ENCODE data around the gene SLC45A2. TPM values are rescaled to one million over a fixed set of nuclear protein-coding genes. Genes with fewer than 3 reads are reported as not detected.

SLC45A2 gene
- total RNA-seq, 1 donor from 2014 or later = not detected

DNA sequence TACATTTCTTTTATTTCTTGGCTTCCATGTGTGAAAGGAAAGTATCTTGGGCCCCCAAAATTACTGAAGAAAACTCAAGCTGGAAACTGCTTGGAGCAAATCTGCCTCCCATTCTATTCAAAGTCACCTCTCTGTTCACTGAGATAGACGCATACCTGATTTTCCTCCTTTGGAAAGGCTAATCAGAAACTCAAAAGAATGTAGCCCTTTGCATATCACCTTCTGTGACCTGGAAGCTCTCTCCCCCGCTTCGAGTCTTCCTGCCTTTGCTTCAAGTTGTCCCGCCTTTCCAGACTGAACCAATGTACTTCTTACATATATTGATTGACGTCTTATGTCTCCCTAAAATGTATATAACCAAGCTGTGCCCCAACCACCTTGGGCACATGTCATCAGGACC lies 53.4 kb downstream of the SLC45A2 start:
- TF ChIP-seq POLR2A (IDR thresholded peaks at IDR 0.05) = no peak
- TF ChIP-seq POLR2AphosphoS5 (IDR thresholded peaks at IDR 0.05; ENCODE audit: insufficient read depth in 1 of 2, low read depth in 1 of 2) = no peak
- TF ChIP-seq CTCF (IDR thresholded peaks at IDR 0.05) = no peak
- H3K27ac ChIP-seq = no peak overlapping the region
- no peaks in the 10 kb centered on the region for H3K4me1 ChIP-seq
- no peak for DNase-seq (ENCODE audit: extremely low spot score in 2 of 2)
- H3K4me3 ChIP-seq = no peak overlapping the region
- H3K27me3 ChIP-seq = no peaks in the 10 kb centered on the region
- intact Hi-C loops (cut with DNase I) = no loop called here
- no peaks in the 10 kb centered on the region for H3K9me3 ChIP-seq
- H3K36me3 ChIP-seq = no peaks in the 10 kb centered on the region

DNA sequence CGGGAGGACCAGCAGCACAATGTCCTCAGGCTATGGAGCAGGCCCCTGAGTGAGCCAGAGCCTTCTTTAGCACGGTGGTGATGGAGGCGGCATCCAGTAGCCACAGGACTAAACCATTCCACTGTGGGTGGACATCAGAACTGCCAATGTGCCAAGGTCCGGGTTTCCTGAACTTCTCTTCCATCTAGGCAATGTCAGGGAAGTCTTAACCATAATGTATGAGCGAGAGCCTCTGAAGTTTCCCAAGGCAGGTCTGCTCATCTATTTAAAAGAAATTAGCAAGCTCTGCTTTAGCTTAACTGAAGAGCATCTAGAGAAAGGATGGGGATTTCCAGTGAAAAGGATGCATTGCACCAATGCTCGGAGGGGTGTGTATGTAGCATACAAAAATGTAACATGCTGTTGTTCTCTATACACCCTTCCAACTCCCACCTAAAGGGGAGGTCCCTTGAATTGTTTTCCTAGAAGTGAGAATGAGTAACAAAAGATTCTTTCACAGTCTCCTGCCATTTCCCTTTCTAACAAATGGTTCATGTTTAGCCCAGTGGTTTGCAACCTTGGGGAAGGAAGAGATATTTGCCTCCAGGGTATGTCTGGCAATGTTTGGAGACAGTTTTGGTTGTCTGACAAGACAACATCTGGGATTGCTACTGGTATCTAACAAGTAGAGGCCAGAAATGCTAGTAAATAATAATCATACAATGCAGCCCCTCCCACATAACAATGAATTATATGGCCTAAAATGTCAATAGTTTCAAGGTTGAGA lies 54.4 kb downstream of the SLC45A2 start:
- Histone ChIP-seq H3K36me3 (no peaks in the 10 kb centered on the region), H3K27me3 (no peaks in the 10 kb centered on the region), H3K9me3 (no peaks in the 10 kb centered on the region), H3K27ac (no peak overlapping the region), H3K4me3 (no peak overlapping the region), H3K4me1 (no peaks in the 10 kb centered on the region)
- no peak for DNase-seq (ENCODE audit: extremely low spot score in 2 of 2)
- TF ChIP-seq CTCF (IDR thresholded peaks at IDR 0.05) (no peak), POLR2AphosphoS5 (IDR thresholded peaks at IDR 0.05; ENCODE audit: insufficient read depth in 1 of 2, low read depth in 1 of 2) (no peak), POLR2A (IDR thresholded peaks at IDR 0.05) (no peak)
- intact Hi-C loops (cut with DNase I) = no loop called here

DNA sequence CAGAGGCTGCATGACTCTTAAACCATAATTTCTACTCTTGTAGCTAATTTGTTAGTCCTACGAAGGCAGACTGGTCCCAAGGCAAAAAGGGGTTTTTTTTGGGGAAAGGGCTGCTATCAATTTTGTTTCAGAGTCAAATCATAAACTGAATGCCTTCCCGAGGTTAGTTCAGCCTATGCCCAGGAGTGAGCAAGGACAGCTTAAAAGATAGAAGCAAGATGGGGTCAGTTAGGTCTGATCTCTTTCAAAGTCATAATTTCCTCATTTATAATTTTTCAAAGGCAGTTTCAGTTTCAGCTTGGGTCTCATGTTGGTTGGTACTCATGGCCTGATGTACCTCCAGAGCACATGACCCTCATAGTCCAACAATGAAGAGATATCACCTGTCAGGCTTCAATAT lies 56.2 kb downstream of the SLC45A2 start:
- intact Hi-C loops (cut with DNase I) = no loop called here
- H3K27me3 ChIP-seq = no peaks in the 10 kb centered on the region
- no peak for TF ChIP-seq POLR2AphosphoS5 (IDR thresholded peaks at IDR 0.05; ENCODE audit: insufficient read depth in 1 of 2, low read depth in 1 of 2)
- no peak for TF ChIP-seq CTCF (IDR thresholded peaks at IDR 0.05)
- no peak for TF ChIP-seq POLR2A (IDR thresholded peaks at IDR 0.05)
- H3K4me3 ChIP-seq = no peak overlapping the region
- H3K4me1 ChIP-seq = no peaks in the 10 kb centered on the region
- no peaks in the 10 kb centered on the region for H3K9me3 ChIP-seq
- no peak overlapping the region for H3K27ac ChIP-seq
- DNase-seq (ENCODE audit: extremely low spot score in 2 of 2) = no peak
- no peaks in the 10 kb centered on the region for H3K36me3 ChIP-seq

DNA sequence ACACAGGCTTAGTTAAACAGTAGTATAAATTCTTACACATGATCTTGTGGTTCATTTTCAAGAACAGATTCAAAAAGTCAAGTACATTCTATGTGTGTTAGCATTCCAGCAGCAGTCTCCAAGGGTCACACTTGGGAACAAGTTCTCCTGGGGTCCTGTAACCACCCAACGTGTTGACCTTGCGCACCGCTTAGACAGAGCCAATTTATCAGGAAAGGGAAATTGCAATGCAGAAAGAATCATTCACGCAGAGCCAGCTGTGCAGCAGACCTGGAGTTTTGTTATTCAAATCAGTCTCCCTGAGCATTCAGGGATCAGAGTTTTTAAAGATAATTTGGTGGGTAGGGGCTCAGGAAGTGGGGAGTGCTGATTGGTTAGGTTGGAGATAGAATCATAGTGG lies 56.8 kb downstream of the SLC45A2 start:
- no peak for DNase-seq (ENCODE audit: extremely low spot score in 2 of 2)
- Histone ChIP-seq H3K36me3 (no peaks in the 10 kb centered on the region), H3K4me1 (no peaks in the 10 kb centered on the region), H3K9me3 (no peaks in the 10 kb centered on the region), H3K4me3 (no peak overlapping the region), H3K27ac (no peak overlapping the region), H3K27me3 (no peaks in the 10 kb centered on the region)
- intact Hi-C loops (cut with DNase I) = no loop called here
- no peak for TF ChIP-seq CTCF (IDR thresholded peaks at IDR 0.05)
- TF ChIP-seq POLR2AphosphoS5 (IDR thresholded peaks at IDR 0.05; ENCODE audit: insufficient read depth in 1 of 2, low read depth in 1 of 2) = no peak
- TF ChIP-seq POLR2A (IDR thresholded peaks at IDR 0.05) = no peak

- Histone ChIP-seq H3K27me3 (no peaks in the 10 kb centered on the region), H3K4me3 (no peak overlapping the region), H3K4me1 (no peaks in the 10 kb centered on the region), H3K27ac (no peak overlapping the region), H3K36me3 (no peaks in the 10 kb centered on the region), H3K9me3 (no peaks in the 10 kb centered on the region)
- TF ChIP-seq POLR2AphosphoS5 (IDR thresholded peaks at IDR 0.05; ENCODE audit: insufficient read depth in 1 of 2, low read depth in 1 of 2) = no peak
- no peak for TF ChIP-seq POLR2A (IDR thresholded peaks at IDR 0.05)
- no peak for TF ChIP-seq CTCF (IDR thresholded peaks at IDR 0.05)
- intact Hi-C loops (cut with DNase I) = no loop called here
- no peak for DNase-seq (ENCODE audit: extremely low spot score in 2 of 2)
Measured at GRCh38 chr5:33925278-33925677, 59.2 kb downstream of the SLC45A2 start.
